ENCODE results near the gene HASPIN. TPM values are rescaled to one million over a fixed set of nuclear protein-coding genes. Genes with fewer than 3 reads are reported as not detected.
"Not testable (repeated sequence)": the region's sequence is repeated elsewhere in the genome, so short reads cannot be mapped to it uniquely, and the experiment has no call there.

HASPIN gene
- polyA plus RNA-seq, 1 donor: 2.7 TPM

- not testable (repeated sequence) for H3K27me3 ChIP-seq (ENCODE audit: control insufficient read depth, insufficient read depth, low read length); H3K4me3 ChIP-seq (ENCODE audit: low read length); H3K9me3 ChIP-seq (ENCODE audit: control insufficient read depth, low read depth, low read length); H3K36me3 ChIP-seq (ENCODE audit: control insufficient read depth, insufficient read depth, low read length); H3K27ac ChIP-seq (ENCODE audit: low read length); DNase-seq
- WGBS (ENCODE audit: insufficient coverage, low lambda C conversion rate): 100% methylated on average over 1 of the region's 10 CpGs
- peaks cover 16% of the 10 kb centered on the region for H3K4me1 ChIP-seq (ENCODE audit: control insufficient read depth, insufficient read depth, low read length)
These were observed 11.2 kb downstream of the HASPIN start for GRCh38 chr17:3734911-3735276.

GRCh38 chr17:3735515-3735914, 11.8 kb downstream of the HASPIN start:
- H3K36me3 ChIP-seq (ENCODE audit: control insufficient read depth, insufficient read depth, low read length): no peaks in the 10 kb centered on the region
- H3K27ac ChIP-seq (ENCODE audit: low read length): no peak overlapping the region
- H3K9me3 ChIP-seq (ENCODE audit: control insufficient read depth, low read depth, low read length): no peaks in the 10 kb centered on the region
- no peak overlapping the region for H3K4me3 ChIP-seq (ENCODE audit: low read length)
- peaks cover 16% of the 10 kb centered on the region for H3K4me1 ChIP-seq (ENCODE audit: control insufficient read depth, insufficient read depth, low read length)
- 14% methylated on average over 1 of the region's 8 CpGs for WGBS (ENCODE audit: insufficient coverage, low lambda C conversion rate)
- DNase-seq: no peak
- no peaks in the 10 kb centered on the region for H3K27me3 ChIP-seq (ENCODE audit: control insufficient read depth, insufficient read depth, low read length)

GRCh38 chr17:3738562-3739295, 15.0 kb downstream of the HASPIN start:
- H3K4me1 ChIP-seq (ENCODE audit: control insufficient read depth, insufficient read depth, low read length): peaks cover 16% of the 10 kb centered on the region
- no peaks in the 10 kb centered on the region for H3K27me3 ChIP-seq (ENCODE audit: control insufficient read depth, insufficient read depth, low read length)
- H3K9me3 ChIP-seq (ENCODE audit: control insufficient read depth, low read depth, low read length): no peaks in the 10 kb centered on the region
- no peak overlapping the region for H3K27ac ChIP-seq (ENCODE audit: low read length)
- no peak overlapping the region for H3K4me3 ChIP-seq (ENCODE audit: low read length)
- H3K36me3 ChIP-seq (ENCODE audit: control insufficient read depth, insufficient read depth, low read length): no peaks in the 10 kb centered on the region
- 57% methylated on average over 2 of the region's 16 CpGs for WGBS (ENCODE audit: insufficient coverage, low lambda C conversion rate)
- DNase-seq: peak; percentile 53 to 74

- no peaks in the 10 kb centered on the region for H3K27me3 ChIP-seq (ENCODE audit: control insufficient read depth, insufficient read depth, low read length)
- WGBS (ENCODE audit: insufficient coverage, low lambda C conversion rate): no CpG with 5 or more reads among the region's 16 CpGs
- no peaks in the 10 kb centered on the region for H3K9me3 ChIP-seq (ENCODE audit: control insufficient read depth, low read depth, low read length)
- no peak overlapping the region for H3K27ac ChIP-seq (ENCODE audit: low read length)
- H3K4me1 ChIP-seq (ENCODE audit: control insufficient read depth, insufficient read depth, low read length): peaks cover 16% of the 10 kb centered on the region
- no peak for DNase-seq
- H3K36me3 ChIP-seq (ENCODE audit: control insufficient read depth, insufficient read depth, low read length): no peaks in the 10 kb centered on the region
- H3K4me3 ChIP-seq (ENCODE audit: low read length): no peak overlapping the region
These were observed 15.9 kb downstream of the HASPIN start for GRCh38 chr17:3739422-3740124.

- WGBS (ENCODE audit: insufficient coverage, low lambda C conversion rate): no CpG with 5 or more reads among the region's 14 CpGs
- no peak overlapping the region for H3K27ac ChIP-seq (ENCODE audit: low read length)
- no peak for DNase-seq
These were observed 16.9 kb downstream of the HASPIN start for GRCh38 chr17:3740611-3741073.

GRCh38 chr17:3744014-3744413, 20.3 kb downstream of the HASPIN start:
- WGBS (ENCODE audit: insufficient coverage, low lambda C conversion rate): no CpG with 5 or more reads among the region's 3 CpGs
- Histone ChIP-seq H3K4me1 (ENCODE audit: control insufficient read depth, insufficient read depth, low read length) (peaks cover 3% of the 10 kb centered on the region), H3K27ac (ENCODE audit: low read length) (no peak overlapping the region), H3K9me3 (ENCODE audit: control insufficient read depth, low read depth, low read length) (no peaks in the 10 kb centered on the region), H3K27me3 (ENCODE audit: control insufficient read depth, insufficient read depth, low read length) (no peaks in the 10 kb centered on the region), H3K36me3 (ENCODE audit: control insufficient read depth, insufficient read depth, low read length) (no peaks in the 10 kb centered on the region), H3K4me3 (ENCODE audit: low read length) (no peak overlapping the region)
- DNase-seq: no peak

More at GRCh38 chr17:3740611-3741073, 16.9 kb downstream of the HASPIN start:
- H3K9me3 ChIP-seq (ENCODE audit: control insufficient read depth, low read depth, low read length): no peaks in the 10 kb centered on the region
- H3K27me3 ChIP-seq (ENCODE audit: control insufficient read depth, insufficient read depth, low read length): no peaks in the 10 kb centered on the region
- no peak overlapping the region for H3K4me3 ChIP-seq (ENCODE audit: low read length)
- peaks cover 16% of the 10 kb centered on the region for H3K4me1 ChIP-seq (ENCODE audit: control insufficient read depth, insufficient read depth, low read length)
- no peaks in the 10 kb centered on the region for H3K36me3 ChIP-seq (ENCODE audit: control insufficient read depth, insufficient read depth, low read length)

GRCh38 chr17:3745071-3745470, 21.4 kb downstream of the HASPIN start:
- Histone ChIP-seq H3K4me3 (ENCODE audit: low read length) (no peak overlapping the region), H3K9me3 (ENCODE audit: control insufficient read depth, low read depth, low read length) (no peaks in the 10 kb centered on the region), H3K27me3 (ENCODE audit: control insufficient read depth, insufficient read depth, low read length) (no peaks in the 10 kb centered on the region), H3K27ac (ENCODE audit: low read length) (no peak overlapping the region), H3K36me3 (ENCODE audit: control insufficient read depth, insufficient read depth, low read length) (no peaks in the 10 kb centered on the region), H3K4me1 (ENCODE audit: control insufficient read depth, insufficient read depth, low read length) (no peaks in the 10 kb centered on the region)
- WGBS (ENCODE audit: insufficient coverage, low lambda C conversion rate): 93% methylated on average over 2 of the region's 10 CpGs
- no peak for DNase-seq

GRCh38 chr17:3747805-3748204, 24.1 kb downstream of the HASPIN start:
- no peak for DNase-seq
- H3K27me3 ChIP-seq (ENCODE audit: control insufficient read depth, insufficient read depth, low read length): no peaks in the 10 kb centered on the region
- H3K4me1 ChIP-seq (ENCODE audit: control insufficient read depth, insufficient read depth, low read length): no peaks in the 10 kb centered on the region
- no CpG with 5 or more reads among the region's 9 CpGs for WGBS (ENCODE audit: insufficient coverage, low lambda C conversion rate)
- H3K9me3 ChIP-seq (ENCODE audit: control insufficient read depth, low read depth, low read length): no peaks in the 10 kb centered on the region
- no peaks in the 10 kb centered on the region for H3K36me3 ChIP-seq (ENCODE audit: control insufficient read depth, insufficient read depth, low read length)
- H3K27ac ChIP-seq (ENCODE audit: low read length): no peak overlapping the region
- no peak overlapping the region for H3K4me3 ChIP-seq (ENCODE audit: low read length)

GRCh38 chr17:3748576-3748975, 24.9 kb downstream of the HASPIN start:
- no peak overlapping the region for H3K4me3 ChIP-seq (ENCODE audit: low read length)
- H3K27me3 ChIP-seq (ENCODE audit: control insufficient read depth, insufficient read depth, low read length): no peaks in the 10 kb centered on the region
- H3K27ac ChIP-seq (ENCODE audit: low read length): no peak overlapping the region
- DNase-seq: no peak
- H3K9me3 ChIP-seq (ENCODE audit: control insufficient read depth, low read depth, low read length): no peaks in the 10 kb centered on the region
- H3K36me3 ChIP-seq (ENCODE audit: control insufficient read depth, insufficient read depth, low read length): no peaks in the 10 kb centered on the region
- no CpG with 5 or more reads among the region's 7 CpGs for WGBS (ENCODE audit: insufficient coverage, low lambda C conversion rate)
- H3K4me1 ChIP-seq (ENCODE audit: control insufficient read depth, insufficient read depth, low read length): no peaks in the 10 kb centered on the region

GRCh38 chr17:3750296-3750695, 26.6 kb downstream of the HASPIN start:
- Histone ChIP-seq H3K9me3 (ENCODE audit: control insufficient read depth, low read depth, low read length) (no peaks in the 10 kb centered on the region), H3K27ac (ENCODE audit: low read length) (no peak overlapping the region), H3K4me1 (ENCODE audit: control insufficient read depth, insufficient read depth, low read length) (peaks cover 1% of the 10 kb centered on the region), H3K4me3 (ENCODE audit: low read length) (no peak overlapping the region), H3K27me3 (ENCODE audit: control insufficient read depth, insufficient read depth, low read length) (no peaks in the 10 kb centered on the region), H3K36me3 (ENCODE audit: control insufficient read depth, insufficient read depth, low read length) (no peaks in the 10 kb centered on the region)
- no peak for DNase-seq
- 80% methylated on average over 1 of the region's 17 CpGs for whole genome bisulfite sequencing (ENCODE audit: insufficient coverage, low lambda C conversion rate)

All from large intestine (tissue), 3 donors.